ENCODE results near the gene GPR180.

DNA sequence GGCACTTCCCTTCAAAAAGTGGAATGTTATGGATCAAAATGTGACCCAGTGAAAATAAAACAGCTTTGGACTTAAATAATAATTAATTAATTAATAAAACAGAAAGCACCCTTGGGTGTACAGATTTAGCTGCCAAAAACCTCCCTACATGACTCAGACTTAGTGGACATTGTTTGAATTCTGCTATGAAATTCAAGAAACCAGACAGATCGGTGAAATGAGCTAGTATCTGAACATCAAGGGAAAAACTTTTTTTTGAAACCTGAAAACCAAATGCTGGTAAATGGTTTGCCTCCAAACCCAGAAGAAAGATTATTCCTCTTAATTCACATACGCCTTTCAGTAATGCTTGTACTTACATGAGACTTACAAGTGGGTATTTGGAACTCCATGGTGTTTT lies 77.2 kb downstream of the GPR180 start:
- TF ChIP-seq, protein P1, sequence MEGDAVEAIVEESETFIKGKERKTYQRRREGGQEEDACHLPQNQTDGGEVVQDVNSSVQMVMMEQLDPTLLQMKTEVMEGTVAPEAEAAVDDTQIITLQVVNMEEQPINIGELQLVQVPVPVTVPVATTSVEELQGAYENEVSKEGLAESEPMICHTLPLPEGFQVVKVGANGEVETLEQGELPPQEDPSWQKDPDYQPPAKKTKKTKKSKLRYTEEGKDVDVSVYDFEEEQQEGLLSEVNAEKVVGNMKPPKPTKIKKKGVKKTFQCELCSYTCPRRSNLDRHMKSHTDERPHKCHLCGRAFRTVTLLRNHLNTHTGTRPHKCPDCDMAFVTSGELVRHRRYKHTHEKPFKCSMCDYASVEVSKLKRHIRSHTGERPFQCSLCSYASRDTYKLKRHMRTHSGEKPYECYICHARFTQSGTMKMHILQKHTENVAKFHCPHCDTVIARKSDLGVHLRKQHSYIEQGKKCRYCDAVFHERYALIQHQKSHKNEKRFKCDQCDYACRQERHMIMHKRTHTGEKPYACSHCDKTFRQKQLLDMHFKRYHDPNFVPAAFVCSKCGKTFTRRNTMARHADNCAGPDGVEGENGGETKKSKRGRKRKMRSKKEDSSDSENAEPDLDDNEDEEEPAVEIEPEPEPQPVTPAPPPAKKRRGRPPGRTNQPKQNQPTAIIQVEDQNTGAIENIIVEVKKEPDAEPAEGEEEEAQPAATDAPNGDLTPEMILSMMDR (IDR thresholded peaks at IDR 0.05), result no peak
- no peak for TF ChIP-seq ZFP36 (IDR thresholded peaks at IDR 0.05; ENCODE audit: borderline replicate concordance, partially characterized antibody)
- TF ChIP-seq, protein P2, sequence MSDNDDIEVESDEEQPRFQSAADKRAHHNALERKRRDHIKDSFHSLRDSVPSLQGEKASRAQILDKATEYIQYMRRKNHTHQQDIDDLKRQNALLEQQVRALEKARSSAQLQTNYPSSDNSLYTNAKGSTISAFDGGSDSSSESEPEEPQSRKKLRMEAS (IDR thresholded peaks at IDR 0.05), result no peak
